Nephron progenitor cell (in vitro differentiated cells): ENCODE results near the gene ELL2.
"Not testable (repeated sequence)": the region's sequence is repeated elsewhere in the genome, so short reads cannot be mapped to it uniquely, and the experiment has no call there.

Experiments
- DNase-seq: peaks from one replicate; pipeline ENCODE4 v3.0.0; 2021
- H3K27ac Mint-ChIP-seq: 2 replicates; pipeline ENCODE4 v1.8.0; 2021; ENCODE audit warnings: mild to moderate bottlenecking, moderate library complexity, mixed read lengths
- H3K27me3 Mint-ChIP-seq: 2 replicates; pipeline ENCODE4 v1.8.0; 2021; ENCODE audit warnings: mild to moderate bottlenecking, low read depth, mixed read lengths; ENCODE audit not compliant: poor library complexity
- H3K36me3 Mint-ChIP-seq: 2 replicates; pipeline ENCODE4 v1.8.0; 2021; ENCODE audit warnings: low read depth, mixed read lengths
- H3K4me1 Mint-ChIP-seq: 2 replicates; pipeline ENCODE4 v1.8.0; 2021; ENCODE audit warnings: mixed read lengths
- H3K4me3 Mint-ChIP-seq: 2 replicates; pipeline ENCODE4 v1.8.0; 2021; ENCODE audit warnings: mild to moderate bottlenecking, moderate library complexity, mixed read lengths
- H3K9me3 Mint-ChIP-seq: 2 replicates; pipeline ENCODE4 v1.8.0; 2021; ENCODE audit warnings: mild to moderate bottlenecking, moderate library complexity, mixed read lengths
- TF ChIP-seq, protein P1 (sequence below): fragments of 200-600 bp; sonication (generic); IDR thresholded peaks from 2 replicates; pipeline ENCODE4 v1.5.0; 2021; ENCODE audit warnings: antibody characterized with exemption

Gene ELL2

GRCh38 chr5:95870105-95870672 is 91.5 kb downstream of the ELL2 start:
- no peak overlapping the region for H3K27ac Mint-ChIP-seq
- H3K4me1 Mint-ChIP-seq, result peaks cover 19% of the 10 kb centered on the region
- H3K36me3 Mint-ChIP-seq, result peaks cover 4% of the 10 kb centered on the region
- H3K4me3 Mint-ChIP-seq, result no peak overlapping the region
- peaks cover 13% of the 10 kb centered on the region for H3K9me3 Mint-ChIP-seq
- peaks cover 7% of the 10 kb centered on the region for H3K27me3 Mint-ChIP-seq
- TF ChIP-seq, protein P1, sequence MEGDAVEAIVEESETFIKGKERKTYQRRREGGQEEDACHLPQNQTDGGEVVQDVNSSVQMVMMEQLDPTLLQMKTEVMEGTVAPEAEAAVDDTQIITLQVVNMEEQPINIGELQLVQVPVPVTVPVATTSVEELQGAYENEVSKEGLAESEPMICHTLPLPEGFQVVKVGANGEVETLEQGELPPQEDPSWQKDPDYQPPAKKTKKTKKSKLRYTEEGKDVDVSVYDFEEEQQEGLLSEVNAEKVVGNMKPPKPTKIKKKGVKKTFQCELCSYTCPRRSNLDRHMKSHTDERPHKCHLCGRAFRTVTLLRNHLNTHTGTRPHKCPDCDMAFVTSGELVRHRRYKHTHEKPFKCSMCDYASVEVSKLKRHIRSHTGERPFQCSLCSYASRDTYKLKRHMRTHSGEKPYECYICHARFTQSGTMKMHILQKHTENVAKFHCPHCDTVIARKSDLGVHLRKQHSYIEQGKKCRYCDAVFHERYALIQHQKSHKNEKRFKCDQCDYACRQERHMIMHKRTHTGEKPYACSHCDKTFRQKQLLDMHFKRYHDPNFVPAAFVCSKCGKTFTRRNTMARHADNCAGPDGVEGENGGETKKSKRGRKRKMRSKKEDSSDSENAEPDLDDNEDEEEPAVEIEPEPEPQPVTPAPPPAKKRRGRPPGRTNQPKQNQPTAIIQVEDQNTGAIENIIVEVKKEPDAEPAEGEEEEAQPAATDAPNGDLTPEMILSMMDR, result no peak
- DNase-seq, result no peak

GRCh38 chr5:95869173-95869855 is 92.3 kb downstream of the ELL2 start:
- DNase-seq, H3K27ac Mint-ChIP-seq, H3K27me3 Mint-ChIP-seq, H3K4me3 Mint-ChIP-seq, H3K36me3 Mint-ChIP-seq: not testable (repeated sequence)
- Mint-ChIP-seq H3K4me1 (peaks cover 27% of the 10 kb centered on the region), H3K9me3 (peaks cover 13% of the 10 kb centered on the region)

GRCh38 chr5:95868136-95868535 is 93.5 kb downstream of the ELL2 start:
- Mint-ChIP-seq H3K36me3 (peaks cover 4% of the 10 kb centered on the region), H3K4me1 (peaks cover 39% of the 10 kb centered on the region), H3K9me3 (peaks cover 8% of the 10 kb centered on the region), H3K27ac (no peak overlapping the region), H3K27me3 (peaks cover 9% of the 10 kb centered on the region), H3K4me3 (no peak overlapping the region)
- TF ChIP-seq, protein P1, result no peak
- DNase-seq, result no peak

GRCh38 chr5:95866435-95867040 is 95.1 kb downstream of the ELL2 start:
- Mint-ChIP-seq H3K9me3 (peaks cover 8% of the 10 kb centered on the region), H3K36me3 (peaks cover 4% of the 10 kb centered on the region), H3K27me3 (peaks cover 9% of the 10 kb centered on the region), H3K4me1 (peaks cover 55% of the 10 kb centered on the region), H3K27ac (no peak overlapping the region), H3K4me3 (no peak overlapping the region)
- TF ChIP-seq, protein P1, result no peak
- no peak for DNase-seq

- Mint-ChIP-seq H3K9me3 (peaks cover 8% of the 10 kb centered on the region), H3K27me3 (peaks cover 9% of the 10 kb centered on the region), H3K27ac (peak overlapping the region; percentile 60), H3K4me3 (no peak overlapping the region), H3K36me3 (peaks cover 4% of the 10 kb centered on the region), H3K4me1 (peaks cover 60% of the 10 kb centered on the region)
- TF ChIP-seq, protein P1, result no peak
- no peak for DNase-seq
Observed at GRCh38 chr5:95864944-95865504, 96.6 kb downstream of the ELL2 start.

DNA sequence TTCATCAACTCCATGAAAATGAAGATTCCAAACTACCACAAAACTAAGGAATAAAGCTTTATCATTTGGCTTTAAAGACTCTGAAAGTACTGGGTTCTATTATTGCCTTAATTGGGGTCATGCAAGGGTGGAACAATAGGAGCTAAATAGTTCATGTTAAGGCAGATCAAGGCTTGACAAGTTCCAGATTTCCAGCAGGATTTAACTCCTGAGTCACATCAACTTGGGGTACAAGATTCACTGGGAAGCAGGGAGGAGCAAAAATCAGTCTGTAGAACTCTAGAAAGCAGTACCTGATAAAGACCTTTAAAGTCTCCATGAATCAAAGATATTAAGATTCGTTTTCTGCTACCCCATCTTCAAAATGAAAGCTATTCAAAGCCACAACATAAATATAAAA is 97.2 kb downstream of the ELL2 start:
- TF ChIP-seq, protein P1, result no peak
- H3K27ac Mint-ChIP-seq, result peak overlapping the region; percentile 51
- H3K27me3 Mint-ChIP-seq, result peaks cover 11% of the 10 kb centered on the region
- no peak for DNase-seq
- peaks cover 64% of the 10 kb centered on the region for H3K4me1 Mint-ChIP-seq
- peak overlapping the region; percentile 48 for H3K4me3 Mint-ChIP-seq
- H3K9me3 Mint-ChIP-seq, result peaks cover 8% of the 10 kb centered on the region
- peaks cover 4% of the 10 kb centered on the region for H3K36me3 Mint-ChIP-seq
